GM12873 (cell line): Measurements from ENCODE around the gene CLEC20A.

ENCODE experiments used
- TF ChIP-seq, protein P1 (sequence below): IDR thresholded peaks from 2 replicates; pipeline ENCODE4 v1.5.1; 2012; ENCODE audit warnings: low read depth, mild to moderate bottlenecking, moderate library complexity, low read length, control low read depth; ENCODE audit not compliant: insufficient read depth; ENCODE audit errors: missing control alignments

Gene CLEC20A

DNA sequence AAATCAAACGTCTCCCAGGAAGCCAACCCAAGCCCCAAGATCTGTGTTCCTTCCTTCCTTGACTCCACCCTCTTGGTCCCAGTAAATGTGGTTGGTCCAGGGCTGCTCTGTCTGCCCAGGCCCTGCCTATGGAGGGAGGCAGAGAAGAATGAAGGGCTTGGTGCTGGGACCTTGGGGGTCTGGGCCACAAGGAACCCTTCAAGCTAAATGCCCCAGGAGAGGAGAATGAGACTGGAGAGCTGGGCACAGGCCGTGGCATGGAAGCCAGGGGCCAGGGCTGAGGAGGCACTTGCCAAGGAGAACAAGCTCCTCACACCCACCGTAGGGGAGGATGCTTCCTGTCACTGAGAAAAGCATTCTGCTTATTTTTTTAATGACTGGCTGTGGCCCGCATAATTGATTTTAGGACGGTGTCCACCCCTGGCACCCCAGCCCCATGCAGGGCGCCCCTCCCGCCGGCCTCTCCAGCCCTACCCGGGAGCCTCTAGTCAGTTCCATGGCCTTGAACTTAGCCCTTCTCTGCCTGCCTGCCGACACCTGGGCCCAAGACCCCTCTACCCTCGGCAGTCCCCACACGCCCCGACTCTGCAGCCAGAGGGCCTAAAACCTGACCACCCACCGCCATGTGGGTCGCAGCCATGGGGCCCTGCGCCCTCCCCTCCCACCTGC, 889 bp downstream of the CLEC20A start:
- TF ChIP-seq, protein P1, sequence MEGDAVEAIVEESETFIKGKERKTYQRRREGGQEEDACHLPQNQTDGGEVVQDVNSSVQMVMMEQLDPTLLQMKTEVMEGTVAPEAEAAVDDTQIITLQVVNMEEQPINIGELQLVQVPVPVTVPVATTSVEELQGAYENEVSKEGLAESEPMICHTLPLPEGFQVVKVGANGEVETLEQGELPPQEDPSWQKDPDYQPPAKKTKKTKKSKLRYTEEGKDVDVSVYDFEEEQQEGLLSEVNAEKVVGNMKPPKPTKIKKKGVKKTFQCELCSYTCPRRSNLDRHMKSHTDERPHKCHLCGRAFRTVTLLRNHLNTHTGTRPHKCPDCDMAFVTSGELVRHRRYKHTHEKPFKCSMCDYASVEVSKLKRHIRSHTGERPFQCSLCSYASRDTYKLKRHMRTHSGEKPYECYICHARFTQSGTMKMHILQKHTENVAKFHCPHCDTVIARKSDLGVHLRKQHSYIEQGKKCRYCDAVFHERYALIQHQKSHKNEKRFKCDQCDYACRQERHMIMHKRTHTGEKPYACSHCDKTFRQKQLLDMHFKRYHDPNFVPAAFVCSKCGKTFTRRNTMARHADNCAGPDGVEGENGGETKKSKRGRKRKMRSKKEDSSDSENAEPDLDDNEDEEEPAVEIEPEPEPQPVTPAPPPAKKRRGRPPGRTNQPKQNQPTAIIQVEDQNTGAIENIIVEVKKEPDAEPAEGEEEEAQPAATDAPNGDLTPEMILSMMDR, result no peak

DNA sequence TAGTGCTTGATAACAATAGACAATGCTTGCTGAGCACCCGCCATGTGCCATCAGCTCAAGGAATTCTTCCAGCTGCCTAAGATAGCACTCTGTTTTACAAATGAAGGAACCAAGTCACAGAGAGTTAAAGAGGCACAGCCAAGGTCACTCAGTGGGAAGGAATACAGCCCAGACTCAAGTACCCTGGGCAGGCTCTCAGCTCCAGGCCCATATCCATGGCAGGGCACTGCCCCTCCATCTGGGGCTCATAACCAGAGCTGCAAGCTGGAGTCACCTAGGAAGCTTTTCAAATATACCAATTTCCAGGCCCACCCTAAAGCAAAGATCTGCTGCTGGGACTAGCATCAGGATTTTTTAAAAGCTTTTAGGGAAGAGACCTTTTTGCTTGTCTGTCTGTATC, 1.6 kb downstream of the CLEC20A start:
- TF ChIP-seq, protein P1, result no peak

DNA sequence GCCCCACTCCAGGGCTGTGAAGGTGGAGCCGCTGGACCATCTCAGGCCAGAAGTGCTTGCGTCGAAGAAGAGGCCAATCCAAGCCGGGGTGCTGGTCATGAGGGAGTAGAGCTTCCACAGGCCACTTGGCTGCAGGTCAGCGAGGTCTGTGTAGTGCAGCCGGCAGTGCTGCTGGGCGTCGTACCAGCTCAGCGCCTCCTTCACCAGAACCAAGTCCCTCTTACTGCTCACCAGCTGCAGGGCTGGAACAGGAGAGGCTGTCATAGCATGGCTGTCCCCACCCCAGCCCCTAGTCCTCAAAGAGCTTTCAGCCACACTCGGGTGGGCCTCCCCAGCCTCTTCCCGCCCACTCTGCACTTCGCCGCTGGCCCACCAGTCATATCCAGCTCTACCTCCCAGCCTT, 2.2 kb downstream of the CLEC20A start:
- TF ChIP-seq, protein P1, result no peak

DNA sequence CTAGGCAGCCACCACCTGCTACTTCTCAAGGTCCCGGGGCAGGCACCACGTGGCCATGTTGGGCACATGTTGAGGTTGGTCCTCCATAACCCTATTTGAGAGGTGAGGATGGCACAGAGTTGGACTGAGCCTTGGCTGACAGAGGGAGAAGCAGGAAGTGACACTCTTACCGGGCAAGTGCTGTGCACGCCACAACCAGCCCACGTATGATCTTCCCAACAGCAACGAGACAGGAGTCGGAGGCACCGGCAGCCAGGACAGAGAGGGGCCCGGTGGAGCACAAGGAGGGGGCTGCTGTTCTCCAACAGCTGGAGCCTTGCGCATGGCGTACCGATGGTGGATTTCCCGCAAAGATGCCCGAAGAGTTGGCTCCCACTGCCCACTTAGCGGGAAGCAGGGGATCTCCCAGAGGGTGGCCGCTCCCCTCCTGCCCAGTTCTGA, 3.4 kb downstream of the CLEC20A start:
- TF ChIP-seq, protein P1, result no peak

DNA sequence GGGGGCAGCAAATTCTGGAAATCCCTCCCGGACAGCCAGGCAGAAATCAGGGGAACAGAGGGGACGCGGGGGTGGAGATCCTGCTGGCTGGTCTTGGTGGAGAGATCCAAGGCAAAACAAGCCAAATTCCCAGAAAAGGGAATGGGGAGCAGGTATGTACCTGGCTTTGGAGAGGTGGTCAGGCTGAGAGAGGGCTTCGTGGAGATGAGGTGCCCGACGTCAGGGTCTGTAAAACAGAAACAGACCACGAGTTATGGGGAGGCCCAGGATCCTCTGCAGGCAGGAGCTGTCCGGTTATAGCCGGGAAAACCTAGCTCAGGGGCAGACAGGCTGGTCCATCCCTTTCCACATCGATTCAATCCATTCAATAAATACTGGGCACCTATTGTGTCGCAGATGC, 4.4 kb downstream of the CLEC20A start:
- TF ChIP-seq, protein P1, result no peak

DNA sequence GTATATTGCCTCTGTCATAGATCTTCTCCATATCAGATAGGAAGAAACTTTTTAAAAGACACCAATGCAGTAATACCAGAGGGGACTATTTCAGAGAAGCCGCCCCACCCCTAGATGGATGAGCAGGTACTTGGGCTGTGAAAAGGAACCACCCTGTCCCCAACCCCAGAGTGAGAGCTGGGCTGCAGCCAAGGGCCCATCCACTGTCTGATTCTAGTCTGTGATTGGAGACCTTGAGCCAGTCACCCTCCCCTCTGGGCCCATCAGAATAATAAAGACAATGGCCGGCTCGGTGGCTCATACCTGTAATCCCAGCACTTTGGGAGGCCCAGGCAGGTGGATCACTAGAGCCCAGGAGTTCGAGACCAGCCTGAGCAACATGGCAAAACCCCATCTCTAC, 5.0 kb downstream of the CLEC20A start:
- TF ChIP-seq, protein P1, result no peak

DNA sequence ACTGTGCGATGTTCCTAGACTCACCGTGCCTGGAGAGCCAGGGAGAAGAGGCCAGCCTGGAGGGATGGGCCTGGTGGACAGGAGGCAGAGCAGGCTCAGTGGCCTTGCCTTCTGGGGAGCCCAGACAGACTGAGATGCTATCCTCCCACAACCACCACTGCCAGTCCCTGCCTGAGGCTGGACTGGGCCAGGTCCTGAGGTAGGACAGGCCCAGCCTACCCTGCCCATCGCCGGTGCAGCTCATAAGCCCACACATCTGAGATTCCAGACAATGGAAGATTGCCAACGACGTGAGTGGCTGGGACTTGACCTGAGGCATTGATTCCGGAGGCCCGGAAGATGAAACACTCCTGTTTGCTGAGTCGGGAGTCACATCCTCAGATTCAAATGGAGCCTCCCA, 5.8 kb downstream of the CLEC20A start:
- TF ChIP-seq, protein P1, result no peak
